CD4-positive, alpha-beta T cell (primary cell): ENCODE results near the gene VSTM2B. TPM values are rescaled to one million over a fixed set of nuclear protein-coding genes. Genes with fewer than 3 reads are reported as not detected.

Source experiments
- ATAC-seq: fragments of 200-7000 bp; cut with Tn5 transposase; one replicate; pipeline ENCODE4 v1.10.0; 2022; ENCODE audit warnings: mild to moderate bottlenecking; ENCODE audit not compliant: poor library complexity
- CTCF ChIA-PET: fragments of 350-600 bp; sonication (Branson Sonifier 250); formaldehyde crosslinking; loops from one replicate; lab custom pipeline; 2021; ENCODE audit warnings: antibody characterized with exemption, inconsistent platforms; lab: Charles Lee
- POLR2A ChIA-PET: fragments of 350-600 bp; sonication (Branson Sonifier 250); formaldehyde crosslinking; loops from one replicate; lab custom pipeline; 2021; ENCODE audit warnings: antibody characterized with exemption, inconsistent platforms; lab: Charles Lee
- DNase-seq, 14 experiments: peaks; one replicate each; pipeline ENCODE4 v3.0.0-alpha.2; 2013 to 2020; ENCODE audit warnings: mixed read lengths in 2 of 14
- H3K27ac ChIP-seq, 2 donors: one replicate each; pipeline versions ENCODE4 v1.5.1 to v1.7.0; 2013; ENCODE audit warnings: low read length in 2 of 2, low read depth in 1 of 2, mild to moderate bottlenecking in 1 of 2
- H3K27me3 ChIP-seq, 2 experiments: 1 replicate in 1 of 2; 2 replicates in 1 of 2; pipeline versions ENCODE4 v1.6.1 to v1.7.0; 2013; ENCODE audit warnings: low read length in 2 of 2, control low read depth in 1 of 2, mild to moderate bottlenecking in 1 of 2, moderate library complexity in 1 of 2; ENCODE audit not compliant: insufficient read depth in 2 of 2, control insufficient read depth in 1 of 2
- H3K36me3 ChIP-seq: one replicate; pipeline ENCODE4 v1.6.1; 2013; ENCODE audit warnings: low read length, control low read depth; ENCODE audit not compliant: insufficient read depth
- H3K4me1 ChIP-seq: one replicate; pipeline ENCODE4 v1.6.1; 2013; ENCODE audit warnings: low read length, control low read depth; ENCODE audit not compliant: insufficient read depth
- H3K4me3 ChIP-seq: one replicate; pipeline ENCODE4 v1.5.1; 2013; ENCODE audit warnings: mild to moderate bottlenecking, low read length, moderate library complexity
- H3K9me3 ChIP-seq, 2 experiments: 1 replicate in 1 of 2; 2 replicates in 1 of 2; pipeline versions ENCODE4 v1.6.1 to v1.7.0; 2013; ENCODE audit warnings: low read length in 2 of 2, mild to moderate bottlenecking in 2 of 2, control low read depth in 1 of 2, moderate library complexity in 1 of 2; ENCODE audit not compliant: control insufficient read depth in 1 of 2, insufficient read depth in 1 of 2
- H3K27ac Mint-ChIP-seq: one replicate; pipeline ENCODE4 v1.8.0; 2020; ENCODE audit warnings: mixed read lengths
- H3K27me3 Mint-ChIP-seq: one replicate; pipeline ENCODE4 v1.8.0; 2021; ENCODE audit warnings: mixed read lengths
- H3K36me3 Mint-ChIP-seq: one replicate; pipeline ENCODE4 v1.8.0; 2021; ENCODE audit warnings: low read depth, mixed read lengths
- H3K4me1 Mint-ChIP-seq: one replicate; pipeline ENCODE4 v1.8.0; 2021; ENCODE audit warnings: low read depth, mixed read lengths
- H3K4me3 Mint-ChIP-seq: one replicate; pipeline ENCODE4 v1.8.0; 2020; ENCODE audit warnings: mild to moderate bottlenecking, mixed read lengths
- H3K9me3 Mint-ChIP-seq: one replicate; pipeline ENCODE4 v1.8.0; 2020; ENCODE audit warnings: mixed read lengths
- CTCF ChIP-seq: fragments of 200-600 bp; IDR thresholded peaks from one replicate; pipeline ENCODE4 v1.8.0; 2022; ENCODE audit warnings: antibody characterized with exemption, mild to moderate bottlenecking
- intact Hi-C, 2 experiments: fragments of 100-400 bp; cut with DNase I in 1 of 2; cut with micrococcal nuclease in 1 of 2; formaldehyde crosslinking; loops; one replicate each; pipeline versions ENCODE4 v1.15.1 to v1.9.0; 2023 to 2025; cut with DNase I, micrococcal nuclease
- total RNA-seq, 174 experiments: library from RNA in 2 of 174; stranded (reverse) in 2 of 174; gene quantifications; one replicate each; pipeline ENCODE4 v1.2.3 and lab custom pipeline; 2021 to 2026

Gene VSTM2B
- total RNA-seq, 2 experiments from 2014 or later, result not detected

DNA sequence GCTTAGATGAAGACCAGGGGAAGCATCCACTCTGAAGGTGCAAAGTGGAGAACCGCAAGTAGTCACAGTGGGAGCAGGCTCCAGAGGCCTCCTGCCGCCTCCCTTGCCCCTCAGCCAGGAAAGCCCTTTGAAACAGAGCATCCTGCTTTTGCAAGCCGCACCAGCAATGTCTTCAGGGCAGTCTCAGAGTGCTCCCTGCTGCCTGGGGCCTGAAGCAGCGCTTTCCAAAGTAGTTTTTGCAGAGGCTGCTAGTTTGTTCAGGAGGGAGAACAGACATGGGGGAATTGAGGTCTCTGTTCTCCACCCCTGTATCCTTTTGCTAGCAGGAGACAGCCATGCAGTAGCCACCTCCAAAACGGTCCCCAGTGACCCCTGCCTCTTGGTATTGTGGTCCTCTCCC, 64.5 kb downstream of the VSTM2B start:
- Histone ChIP-seq H3K4me3 (no peak overlapping the region), H3K9me3 (peaks cover 0 to 8% of the 10 kb centered on the region in 2 experiments), H3K36me3 (no peaks in the 10 kb centered on the region), H3K27me3 (peaks cover 8 to 15% of the 10 kb centered on the region in 2 experiments), H3K4me1 (peaks cover 9% of the 10 kb centered on the region), H3K27ac (no peak overlapping the region)
- H3K27me3 Mint-ChIP-seq, result peaks cover 55% of the 10 kb centered on the region
- no peaks in the 10 kb centered on the region for H3K36me3 Mint-ChIP-seq
- ATAC-seq, result no peak
- no peak overlapping the region for H3K27ac Mint-ChIP-seq
- ChIA-PET POLR2A (interaction anchor here (1.0 kb wide), 1 partner anchor 16 kb away, joined by 3 read pairs; the partner anchor contains the start of gene POP4), CTCF (no interaction called here)
- no peak overlapping the region for H3K4me3 Mint-ChIP-seq
- H3K4me1 Mint-ChIP-seq, result peaks cover 12% of the 10 kb centered on the region
- intact Hi-C loops, result loop anchor here in 1 of 2 experiments (10.0 kb wide), 2 partner anchors 855 to 1625 kb away; no protein-coding TSS in a partner anchor
- H3K9me3 Mint-ChIP-seq, result no peaks in the 10 kb centered on the region
- no peak for TF ChIP-seq CTCF
- DNase-seq, result no peak

DNA sequence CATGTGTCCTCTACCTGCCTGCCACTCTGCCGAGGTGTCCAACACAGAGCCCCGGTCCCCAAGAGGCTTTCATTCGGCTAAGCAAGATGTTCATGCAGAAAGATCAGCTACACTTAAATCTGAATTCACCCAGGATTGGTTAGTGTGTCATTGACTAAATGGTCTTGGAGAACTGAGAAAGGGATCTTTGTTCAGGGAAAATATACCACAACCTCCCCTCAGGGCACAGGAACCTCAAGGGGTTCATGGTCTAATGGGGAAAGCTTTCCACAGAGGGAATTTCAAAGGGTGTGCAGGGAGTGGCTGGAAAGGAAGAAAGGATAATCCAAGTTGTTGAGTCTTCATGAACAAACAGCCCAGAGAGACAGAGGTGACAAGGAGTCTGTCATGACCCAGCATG, 65.9 kb downstream of the VSTM2B start:
- Histone ChIP-seq H3K9me3 (peaks cover 0 to 8% of the 10 kb centered on the region in 2 experiments), H3K27ac (no peak overlapping the region), H3K4me1 (peaks cover 9% of the 10 kb centered on the region), H3K4me3 (no peak overlapping the region), H3K27me3 (peaks cover 6 to 20% of the 10 kb centered on the region in 2 experiments), H3K36me3 (no peaks in the 10 kb centered on the region)
- no peak overlapping the region for H3K27ac Mint-ChIP-seq
- H3K4me3 Mint-ChIP-seq, result no peak overlapping the region
- ChIA-PET POLR2A (no interaction called here), CTCF (no interaction called here)
- no peaks in the 10 kb centered on the region for H3K36me3 Mint-ChIP-seq
- no peaks in the 10 kb centered on the region for H3K9me3 Mint-ChIP-seq
- ATAC-seq, result no peak
- peaks cover 12% of the 10 kb centered on the region for H3K4me1 Mint-ChIP-seq
- no peak for DNase-seq
- intact Hi-C loops, result loop anchor here in 1 of 2 experiments (10.0 kb wide), 2 partner anchors 857 to 1627 kb away; no protein-coding TSS in a partner anchor
- H3K27me3 Mint-ChIP-seq, result peaks cover 57% of the 10 kb centered on the region
- no peak for TF ChIP-seq CTCF

DNA sequence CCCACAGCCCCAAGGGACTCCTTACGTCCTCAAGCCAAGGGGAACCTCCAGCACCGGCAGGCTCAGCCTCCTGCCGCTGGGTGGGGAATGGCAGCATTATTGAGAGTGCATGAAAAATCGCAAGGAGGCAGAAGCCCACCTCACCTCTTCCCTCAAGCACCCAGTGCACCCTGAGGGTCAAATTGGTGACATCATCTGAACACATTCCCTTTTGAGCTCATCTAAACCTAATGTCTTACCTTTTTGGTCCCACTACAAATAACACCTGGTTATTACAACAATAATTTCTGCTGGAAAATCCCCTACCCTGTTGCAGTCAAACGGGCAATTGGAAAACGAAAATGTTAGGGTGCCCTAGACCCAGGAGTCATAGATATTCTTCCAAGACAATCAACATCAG, 68.1 kb downstream of the VSTM2B start:
- peaks cover 57% of the 10 kb centered on the region for H3K27me3 Mint-ChIP-seq

More for the DNA sequence above, 68.1 kb downstream of the VSTM2B start:
- Mint-ChIP-seq H3K9me3 (no peaks in the 10 kb centered on the region), H3K4me1 (no peaks in the 10 kb centered on the region), H3K4me3 (no peak overlapping the region), H3K36me3 (no peaks in the 10 kb centered on the region), H3K27ac (no peak overlapping the region)
- no peak for ATAC-seq
- no peak for TF ChIP-seq CTCF
- H3K27ac ChIP-seq, result no peak overlapping the region
- H3K36me3 ChIP-seq, result no peaks in the 10 kb centered on the region
- H3K4me1 ChIP-seq, result no peaks in the 10 kb centered on the region
- DNase-seq, result no peak
- H3K4me3 ChIP-seq, result no peak overlapping the region
- ChIA-PET CTCF (no interaction called here), POLR2A (no interaction called here)
- intact Hi-C loops, result loop anchor here in 1 of 2 experiments (10.0 kb wide), 2 partner anchors 859 to 1629 kb away; no protein-coding TSS in a partner anchor
- peaks cover 0 to 8% of the 10 kb centered on the region in 2 experiments for H3K9me3 ChIP-seq
- peaks cover 6 to 22% of the 10 kb centered on the region in 2 experiments for H3K27me3 ChIP-seq
